Left ventricle myocardium inferior (tissue), 1 donor: ENCODE measurements around the gene SMIM45.

Experiments used
- DNase-seq: peaks from one replicate; pipeline ENCODE4 v3.0.0-alpha.2; 2020
- H3K27ac ChIP-seq: fragments of 200-600 bp; replicated peaks from 2 replicates; pipeline ENCODE4 v1.8.0; 2021
- H3K27me3 ChIP-seq: fragments of 200-600 bp; 2 replicates; pipeline ENCODE4 v1.8.0; 2021; ENCODE audit warnings: low read depth
- H3K36me3 ChIP-seq: fragments of 200-600 bp; 2 replicates; pipeline ENCODE4 v1.8.0; 2021
- H3K4me1 ChIP-seq: fragments of 200-600 bp; 2 replicates; pipeline ENCODE4 v1.8.0; 2021
- H3K4me3 ChIP-seq: fragments of 200-600 bp; 2 replicates; pipeline ENCODE4 v1.8.0; 2021; ENCODE audit warnings: mild to moderate bottlenecking, moderate library complexity
- H3K9me3 ChIP-seq: fragments of 200-600 bp; replicated peaks from 2 replicates; pipeline ENCODE4 v1.8.0; 2021
- intact Hi-C: fragments of 100-400 bp; cut with micrococcal nuclease; formaldehyde crosslinking; loops from one replicate; pipeline ENCODE4 v1.11.0; 2022
- TF ChIP-seq, protein P1 (sequence below): fragments of 200-600 bp; IDR thresholded peaks from 2 replicates; pipeline ENCODE4 v1.8.0; 2021; ENCODE audit warnings: antibody characterized with exemption, mild to moderate bottlenecking, borderline replicate concordance
- donor health status: DM: no; HTN: yes; CAD: no; lungs with severe emphysema.

The SMIM45 gene

DNA sequence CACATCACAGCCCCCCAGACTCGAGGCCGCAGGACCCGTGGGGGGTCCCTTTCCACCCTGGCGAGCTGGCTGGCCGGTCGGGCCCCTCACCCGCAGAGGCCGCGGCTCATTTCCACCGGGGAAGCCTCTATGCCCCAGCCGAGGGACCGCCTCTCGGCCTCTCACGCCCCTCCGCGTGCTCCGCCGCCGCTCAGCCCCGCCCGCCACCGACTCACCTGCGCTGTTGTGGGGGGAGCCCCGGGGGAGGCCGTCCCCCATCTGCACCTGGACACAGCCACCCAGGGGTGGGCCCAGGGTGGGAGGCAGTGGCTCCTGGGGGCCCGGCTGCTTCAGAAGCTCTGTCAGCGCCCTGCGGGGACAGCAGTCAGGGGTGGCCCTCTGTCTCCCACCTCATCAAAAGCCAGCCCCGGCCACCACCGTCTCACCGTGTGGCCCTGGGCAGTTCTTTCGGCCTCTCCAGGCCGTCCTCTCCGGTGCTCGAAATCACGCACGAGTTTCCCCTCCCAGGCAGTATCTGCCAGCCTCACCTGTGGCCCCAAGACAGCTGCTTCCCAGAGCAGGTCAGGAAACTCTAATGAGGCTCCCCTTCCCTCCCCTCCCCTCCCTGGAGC lies 40.8 kb upstream of the SMIM45 start:
- TF ChIP-seq, protein P1, sequence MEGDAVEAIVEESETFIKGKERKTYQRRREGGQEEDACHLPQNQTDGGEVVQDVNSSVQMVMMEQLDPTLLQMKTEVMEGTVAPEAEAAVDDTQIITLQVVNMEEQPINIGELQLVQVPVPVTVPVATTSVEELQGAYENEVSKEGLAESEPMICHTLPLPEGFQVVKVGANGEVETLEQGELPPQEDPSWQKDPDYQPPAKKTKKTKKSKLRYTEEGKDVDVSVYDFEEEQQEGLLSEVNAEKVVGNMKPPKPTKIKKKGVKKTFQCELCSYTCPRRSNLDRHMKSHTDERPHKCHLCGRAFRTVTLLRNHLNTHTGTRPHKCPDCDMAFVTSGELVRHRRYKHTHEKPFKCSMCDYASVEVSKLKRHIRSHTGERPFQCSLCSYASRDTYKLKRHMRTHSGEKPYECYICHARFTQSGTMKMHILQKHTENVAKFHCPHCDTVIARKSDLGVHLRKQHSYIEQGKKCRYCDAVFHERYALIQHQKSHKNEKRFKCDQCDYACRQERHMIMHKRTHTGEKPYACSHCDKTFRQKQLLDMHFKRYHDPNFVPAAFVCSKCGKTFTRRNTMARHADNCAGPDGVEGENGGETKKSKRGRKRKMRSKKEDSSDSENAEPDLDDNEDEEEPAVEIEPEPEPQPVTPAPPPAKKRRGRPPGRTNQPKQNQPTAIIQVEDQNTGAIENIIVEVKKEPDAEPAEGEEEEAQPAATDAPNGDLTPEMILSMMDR: no peak
- Histone ChIP-seq H3K27me3 (peaks cover 69% of the 10 kb centered on the region), H3K9me3 (no peaks in the 10 kb centered on the region), H3K27ac (peak overlapping the region; percentile 82), H3K4me3 (peak overlapping the region; percentile 64), H3K4me1 (peaks cover 45% of the 10 kb centered on the region), H3K36me3 (peaks cover 16% of the 10 kb centered on the region)
- DNase-seq: no peak
- intact Hi-C loops: no loop called here

DNA sequence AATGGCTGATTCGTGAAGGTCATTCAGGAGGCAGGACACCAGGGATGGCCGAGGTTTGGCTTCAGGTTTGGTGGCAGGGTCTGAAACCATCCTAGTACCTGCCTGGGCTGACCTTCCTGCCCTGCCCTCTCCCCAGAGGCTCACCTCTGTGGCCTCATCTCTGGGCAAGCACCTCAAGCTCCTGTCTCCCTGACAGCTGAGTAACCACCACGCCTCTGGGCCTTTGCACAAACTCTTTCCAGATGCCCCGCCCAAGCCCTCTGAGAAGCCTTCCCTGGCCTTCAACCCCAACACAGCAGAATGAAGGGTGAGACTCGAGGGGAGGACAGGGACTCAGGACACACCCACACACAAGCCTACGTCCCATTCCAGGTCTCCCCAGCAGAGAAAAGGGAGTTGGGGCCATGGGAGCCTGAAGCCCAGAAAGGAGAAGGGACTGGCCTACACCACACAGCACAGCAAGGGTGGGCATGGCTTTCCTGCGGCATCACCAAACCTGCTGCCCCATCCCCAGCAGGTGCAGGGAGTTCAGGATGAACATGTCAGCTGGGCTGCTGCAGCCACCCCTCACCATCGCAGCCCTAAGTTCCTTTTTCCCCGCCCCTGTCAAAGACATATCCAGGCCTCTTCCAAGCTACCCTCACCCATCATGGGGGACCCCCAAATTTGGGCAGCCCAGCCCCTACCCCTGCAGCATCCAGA lies 39.5 kb upstream of the SMIM45 start:
- TF ChIP-seq, protein P1: no peak
- no peak for DNase-seq
- H3K27me3 ChIP-seq: peaks cover 83% of the 10 kb centered on the region
- peaks cover 46% of the 10 kb centered on the region for H3K4me1 ChIP-seq
- no peak overlapping the region for H3K27ac ChIP-seq
- peaks cover 3% of the 10 kb centered on the region for H3K36me3 ChIP-seq
- intact Hi-C loops: no loop called here
- H3K4me3 ChIP-seq: no peak overlapping the region
- no peaks in the 10 kb centered on the region for H3K9me3 ChIP-seq

DNA sequence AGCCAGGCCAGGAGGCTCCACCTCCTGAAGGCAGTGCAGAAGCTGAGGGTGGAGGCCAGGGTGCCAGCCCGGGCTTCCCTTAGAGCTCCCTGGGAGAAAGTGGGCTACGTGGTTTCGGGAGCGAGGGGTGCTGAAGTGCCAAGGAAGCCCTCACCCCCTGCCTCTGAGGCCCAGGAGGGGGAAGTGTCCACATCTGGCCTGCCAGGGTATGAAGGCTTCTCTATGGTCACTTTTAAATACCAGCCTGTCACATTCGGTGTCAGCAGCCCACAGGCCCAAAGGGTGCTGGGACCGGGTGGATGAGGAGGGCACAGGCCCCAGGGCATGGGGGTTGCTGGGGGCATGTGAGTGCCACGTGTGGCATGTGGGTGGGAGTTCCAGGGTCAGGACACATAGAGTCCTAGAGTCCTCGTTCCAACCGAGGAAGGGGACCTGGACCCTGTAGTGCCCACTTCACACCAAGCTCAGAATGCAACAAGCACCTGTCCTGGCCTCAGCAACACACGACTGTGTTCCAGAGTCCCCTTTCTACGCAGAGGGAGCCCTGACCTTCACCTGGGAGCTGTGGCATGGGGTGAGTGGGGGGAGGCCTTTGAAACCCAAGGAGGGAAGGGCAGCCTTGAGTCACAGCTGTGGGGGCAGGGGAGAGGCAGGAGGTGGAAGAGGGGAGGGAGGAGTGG lies 38.8 kb upstream of the SMIM45 start:
- no peak for DNase-seq
- TF ChIP-seq, protein P1: no peak
- Histone ChIP-seq H3K27me3 (peaks cover 90% of the 10 kb centered on the region), H3K36me3 (no peaks in the 10 kb centered on the region), H3K4me1 (peaks cover 53% of the 10 kb centered on the region), H3K27ac (no peak overlapping the region), H3K9me3 (no peaks in the 10 kb centered on the region), H3K4me3 (no peak overlapping the region)
- intact Hi-C loops: no loop called here

DNA sequence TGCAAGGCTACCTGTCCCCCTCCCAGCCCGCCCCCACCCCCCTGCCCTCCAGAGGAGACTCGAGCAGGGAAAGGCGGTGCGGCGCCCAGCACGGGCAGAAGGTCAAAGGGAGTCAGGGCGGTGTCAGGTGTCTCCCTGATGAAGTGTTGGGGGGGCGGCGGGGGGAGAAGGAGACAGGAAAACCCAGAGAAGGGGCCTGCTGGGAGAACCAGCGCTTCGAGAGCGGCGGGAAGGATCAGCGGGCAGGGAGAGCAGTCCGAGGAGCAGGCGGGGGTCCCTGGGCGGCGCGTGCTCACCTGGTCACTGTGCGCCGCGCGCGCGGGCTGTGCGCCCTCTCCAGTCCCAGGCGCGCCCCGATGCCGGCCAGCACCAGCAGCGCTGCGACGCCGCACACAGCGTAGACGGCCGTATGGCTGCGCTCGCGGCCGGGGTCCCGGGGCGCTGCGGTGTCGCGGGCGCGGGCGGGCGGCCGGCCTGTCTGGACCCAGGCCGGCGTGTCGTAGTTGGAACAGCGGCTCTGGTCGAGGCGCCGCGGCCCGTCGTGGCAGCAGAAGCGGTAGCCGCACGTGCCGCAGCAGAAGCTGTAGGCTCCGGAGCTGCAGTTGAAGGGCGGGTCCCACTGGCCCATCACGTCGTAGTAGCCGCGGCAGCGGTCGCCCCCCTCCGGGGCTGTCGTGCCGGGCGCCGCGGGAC lies 38.0 kb upstream of the SMIM45 start:
- intact Hi-C loops: no loop called here
- Histone ChIP-seq H3K9me3 (no peaks in the 10 kb centered on the region), H3K27ac (no peak overlapping the region), H3K36me3 (no peaks in the 10 kb centered on the region), H3K4me3 (peak overlapping the region; percentile 65), H3K4me1 (peaks cover 57% of the 10 kb centered on the region), H3K27me3 (peaks cover 98% of the 10 kb centered on the region)
- TF ChIP-seq, protein P1: no peak
- no peak for DNase-seq

DNA sequence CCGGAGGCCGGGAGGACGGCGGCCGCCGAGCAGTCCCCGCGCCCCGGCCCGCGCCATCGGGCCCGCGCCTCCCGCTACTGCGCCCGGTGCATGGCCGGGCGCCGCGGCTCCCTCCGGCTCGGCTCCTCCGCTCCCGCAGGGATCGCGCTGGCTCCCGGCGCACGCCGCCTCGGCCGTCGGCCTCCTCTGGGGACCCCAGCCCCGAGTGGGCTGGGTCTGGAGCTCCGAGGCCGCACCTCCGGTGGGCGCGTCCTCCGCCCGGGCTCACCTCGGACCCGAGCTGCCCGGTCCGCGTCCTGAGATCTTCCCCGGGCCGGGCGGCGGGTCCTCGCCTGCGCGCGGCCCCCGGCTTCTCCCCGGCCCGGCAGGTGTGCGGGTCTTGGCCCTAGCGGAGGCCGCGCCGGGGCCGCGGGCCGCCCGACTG lies 37.3 kb upstream of the SMIM45 start:
- DNase-seq: no peak
- peaks cover 57% of the 10 kb centered on the region for H3K4me1 ChIP-seq
- intact Hi-C loops: no loop called here
- H3K9me3 ChIP-seq: no peaks in the 10 kb centered on the region
- peaks cover 100% of the 10 kb centered on the region for H3K27me3 ChIP-seq
- H3K4me3 ChIP-seq: peak overlapping the region; percentile 65
- no peaks in the 10 kb centered on the region for H3K36me3 ChIP-seq
- TF ChIP-seq, protein P1: no peak
- H3K27ac ChIP-seq: no peak overlapping the region
